Keratinocyte (primary cell): Measurements from ENCODE around the gene UTS2B. TPM values are rescaled to one million over a fixed set of nuclear protein-coding genes. Genes with fewer than 3 reads are reported as not detected.

Experiments
- DNase-seq: peaks from one replicate; pipeline ENCODE4 v3.0.0-alpha.2; 2011; ENCODE audit warnings: low read depth, missing footprints, low spot score
- FAIRE-seq: peaks from 2 replicates; lab custom pipeline; 2011; peaks lifted over from hg19 to GRCh38; lab: Jason Lieb, UNC
- H2AFZ ChIP-seq: 2 replicates; pipeline ENCODE4 v1.6.0; 2012; ENCODE audit warnings: low read length, control low read depth, inconsistent platforms; ENCODE audit not compliant: control insufficient read depth
- H3K27ac ChIP-seq: 2 replicates; pipeline ENCODE4 v1.5.1; 2011; ENCODE audit warnings: low read length; ENCODE audit not compliant: control insufficient read depth, insufficient read depth
- H3K27me3 ChIP-seq: 3 replicates; pipeline ENCODE4 v1.6.0; 2011; ENCODE audit warnings: low read length; ENCODE audit not compliant: control insufficient read depth, insufficient read depth; ENCODE audit errors: extremely low read depth
- H3K36me3 ChIP-seq, 2 experiments: 2 replicates in 1 of 2; 3 replicates in 1 of 2; pipeline ENCODE4 v1.5.1; 2011; ENCODE audit warnings: low read length in 2 of 2, mild to moderate bottlenecking in 1 of 2; ENCODE audit not compliant: control insufficient read depth in 2 of 2, insufficient read depth in 2 of 2; ENCODE audit errors: extremely low read depth in 1 of 2
- H3K4me1 ChIP-seq: 3 replicates; pipeline ENCODE4 v1.5.1; 2011; ENCODE audit warnings: low read length; ENCODE audit not compliant: control insufficient read depth, insufficient read depth; ENCODE audit errors: extremely low read depth
- H3K4me2 ChIP-seq: 3 replicates; pipeline ENCODE4 v1.6.0; 2011; ENCODE audit warnings: low read depth, low read length; ENCODE audit not compliant: control insufficient read depth, insufficient read depth; ENCODE audit errors: extremely low read depth
- H3K4me3 ChIP-seq, 3 experiments: fragments of 200-600 bp in 1 of 3; sonication (generic) in 1 of 3; 2 replicates in 2 of 3; 3 replicates in 1 of 3; pipeline ENCODE4 v1.5.1; 2011 to 2016; ENCODE audit warnings: low read length in 3 of 3, mild to moderate bottlenecking in 3 of 3, control low read depth in 2 of 3, inconsistent platforms in 1 of 3, low read depth in 1 of 3, mixed read lengths in 1 of 3, mixed run types in 1 of 3, moderate library complexity in 1 of 3; ENCODE audit not compliant: control insufficient read depth in 2 of 3, insufficient read depth in 2 of 3; ENCODE audit errors: extremely low read depth in 1 of 3
- H3K79me2 ChIP-seq: 2 replicates; pipeline ENCODE4 v1.6.0; 2012; ENCODE audit warnings: low read length; ENCODE audit not compliant: control insufficient read depth, insufficient read depth
- H3K9ac ChIP-seq: 3 replicates; pipeline ENCODE4 v1.6.0; 2011; ENCODE audit warnings: low read length; ENCODE audit not compliant: control insufficient read depth, insufficient read depth; ENCODE audit errors: extremely low read depth
- H3K9me1 ChIP-seq: 3 replicates; pipeline ENCODE4 v1.6.0; 2011; ENCODE audit warnings: low read length; ENCODE audit not compliant: control insufficient read depth, insufficient read depth; ENCODE audit errors: extremely low read depth
- H3K9me3 ChIP-seq: 2 replicates; pipeline ENCODE4 v1.5.1; 2012; ENCODE audit warnings: low read depth, low read length; ENCODE audit not compliant: control insufficient read depth
- H4K20me1 ChIP-seq: 3 replicates; pipeline ENCODE4 v1.6.0; 2011; ENCODE audit warnings: low read length; ENCODE audit not compliant: control insufficient read depth, insufficient read depth; ENCODE audit errors: extremely low read depth
- CTCF ChIP-seq, 3 experiments: IDR thresholded peaks in 1 of 3; conservative IDR thresholded peaks in 1 of 3; optimal IDR thresholded peaks in 1 of 3; 2 replicates in 2 of 3; 3 replicates in 1 of 3; pipeline versions ENCODE3 to v1.5.1; 2011; ENCODE audit warnings: low read length in 3 of 3, mild to moderate bottlenecking in 3 of 3, moderate library complexity in 2 of 3, control low read depth in 1 of 3, inconsistent platforms in 1 of 3; ENCODE audit not compliant: insufficient read depth in 2 of 3; ENCODE audit errors: extremely low read depth in 1 of 3
- EZH2 ChIP-seq: IDR thresholded peaks from one replicate; pipeline ENCODE4 v1.6.1; 2012; ENCODE audit warnings: inconsistent platforms, mild to moderate bottlenecking, low read length, moderate library complexity
- dilution Hi-C: fragments of 300-500 bp; cut with MboI; formaldehyde crosslinking; loops from one replicate; pipeline ENCODE4 v1.7.0; 2020; ENCODE audit warnings: low sequenced_read_pairs; ENCODE audit not compliant: extremely low pct_ligation_motif_present
- polyA plus RNA-seq, 5 experiments: library from polyadenylated mRNA; depleted of rRNA in 3 of 5; stranded (reverse) in 3 of 5; stranded (forward) in 1 of 5; unstranded in 1 of 5; fragments of >200 nt; gene quantifications; 1 replicate in 1 of 5; 2 replicates in 3 of 5; 3 replicates in 1 of 5; pipeline versions ENCODE4 v1.2.1 to v1.2.3, GENCODE V29; 2011 to 2012; ENCODE audit warnings: missing spikeins in 2 of 5, low read depth in 1 of 5, low replicate concordance in 1 of 5

UTS2B gene
- polyA plus RNA-seq, 1 donor (not counting 4 experiments of a cell fraction or from before 2014, with no cell fraction given): not detected

- DNase-seq (no peak), FAIRE-seq (no peak)
- Histone ChIP-seq H3K4me2 (no peak overlapping the region), H3K9me1 (no peaks in the 10 kb centered on the region), H2AFZ (no peak overlapping the region), H3K79me2 (no peaks in the 10 kb centered on the region), H3K27me3 (no peaks in the 10 kb centered on the region), H3K36me3 (no peaks in the 10 kb centered on the region), H3K4me1 (no peaks in the 10 kb centered on the region), H4K20me1 (no peaks in the 10 kb centered on the region), H3K9ac (no peak overlapping the region), H3K4me3 (no peak overlapping the region), H3K9me3 (no peaks in the 10 kb centered on the region), H3K27ac (no peak overlapping the region)
- TF ChIP-seq EZH2: no peak
- no peak for TF ChIP-seq CTCF (optimal IDR thresholded peaks at IDR 0.05 in 1 of 3, IDR thresholded peaks at IDR 0.05 in 1 of 3, conservative IDR thresholded peaks at IDR 0.05 in 1 of 3; ENCODE audit: extremely low read depth in 1 of 3, insufficient read depth in 2 of 3, low read length in 3 of 3)
- dilution Hi-C loops: no loop called here
Observed at GRCh38 chr3:191260431-191261303, 69.7 kb downstream of the UTS2B start.

- Histone ChIP-seq H3K4me3 (no peak overlapping the region), H3K27me3 (no peaks in the 10 kb centered on the region), H3K9ac (no peak overlapping the region), H3K79me2 (no peaks in the 10 kb centered on the region), H3K36me3 (no peaks in the 10 kb centered on the region), H3K9me1 (no peaks in the 10 kb centered on the region), H3K4me1 (no peaks in the 10 kb centered on the region), H3K27ac (no peak overlapping the region), H3K4me2 (no peak overlapping the region), H4K20me1 (no peaks in the 10 kb centered on the region), H2AFZ (no peak overlapping the region), H3K9me3 (no peaks in the 10 kb centered on the region)
- dilution Hi-C loops: no loop called here
- DNase-seq (no peak), FAIRE-seq (no peak)
- TF ChIP-seq EZH2 (no peak), CTCF (optimal IDR thresholded peaks at IDR 0.05 in 1 of 3, IDR thresholded peaks at IDR 0.05 in 1 of 3, conservative IDR thresholded peaks at IDR 0.05 in 1 of 3; ENCODE audit: extremely low read depth in 1 of 3, insufficient read depth in 2 of 3, low read length in 3 of 3) (no peak)
Observed at GRCh38 chr3:191259486-191259885, 70.8 kb downstream of the UTS2B start.
